ENCODE data around the gene MMP15. TPM values are rescaled to one million over a fixed set of nuclear protein-coding genes. Genes with fewer than 3 reads are reported as not detected.

MMP15 gene
- total and polyA plus RNA-seq, 7 donors = 2.5 to 6.5 (median 5.9) TPM

GRCh38 chr16:58031016-58031800 lies 5.7 kb downstream of the MMP15 start:
- no peaks in the 10 kb centered on the region for H3K36me3 ChIP-seq (ENCODE audit: insufficient read depth in 1 of 2, low read depth in 1 of 2)
- WGBS, 3 donors = 62 to 70% (median 62%) methylated on average over 14 of the region's 14 CpGs
- peak overlapping the region; percentile 4 for H3K27ac ChIP-seq
- H3K4me3 ChIP-seq = no peak overlapping the region
- DNase-seq = no peak
- no peak for TF ChIP-seq CTCF (IDR thresholded peaks at IDR 0.05)
- H3K9me3 ChIP-seq = no peaks in the 10 kb centered on the region
- intact Hi-C loops (cut with DNase I) = no loop called here
- no peak for ATAC-seq
- H3K27me3 ChIP-seq (ENCODE audit: insufficient read depth in 3 of 3, low read length in 2 of 3) = no peaks in the 10 kb centered on the region
- peaks cover 46% of the 10 kb centered on the region for H3K4me1 ChIP-seq

- no peak for DNase-seq
- intact Hi-C loops (cut with DNase I) = no loop called here
Observed at GRCh38 chr16:58032710-58033293, 7.2 kb downstream of the MMP15 start.

GRCh38 chr16:58034128-58034685 lies 8.7 kb downstream of the MMP15 start:
- no peak overlapping the region for H3K27ac ChIP-seq
- no peak for DNase-seq
- H3K4me3 ChIP-seq = no peak overlapping the region
- H3K9me3 ChIP-seq = no peaks in the 10 kb centered on the region
- 88 to 94% (median 91%) methylated on average over 14 of the region's 14 CpGs for WGBS, 3 donors
- H3K4me1 ChIP-seq = peaks cover 36% of the 10 kb centered on the region
- no peak for TF ChIP-seq CTCF (IDR thresholded peaks at IDR 0.05)
- no peak for ATAC-seq
- peaks cover 3 to 9% of the 10 kb centered on the region in 2 donors for H3K36me3 ChIP-seq (ENCODE audit: insufficient read depth in 1 of 2, low read depth in 1 of 2)
- intact Hi-C loops (cut with DNase I) = no loop called here
- H3K27me3 ChIP-seq (ENCODE audit: insufficient read depth in 3 of 3, low read length in 2 of 3) = no peaks in the 10 kb centered on the region

More at GRCh38 chr16:58032710-58033293, 7.2 kb downstream of the MMP15 start:
- Histone ChIP-seq H3K27me3 (ENCODE audit: insufficient read depth in 3 of 3, low read length in 2 of 3) (no peaks in the 10 kb centered on the region), H3K4me3 (no peak overlapping the region), H3K27ac (peak overlapping the region; percentile 30), H3K9me3 (no peaks in the 10 kb centered on the region), H3K36me3 (ENCODE audit: insufficient read depth in 1 of 2, low read depth in 1 of 2) (no peaks in the 10 kb centered on the region), H3K4me1 (peaks cover 44% of the 10 kb centered on the region)
- 30 to 41% (median 31%) methylated on average over 15 of the region's 15 CpGs for WGBS, 3 donors
- no peak for TF ChIP-seq CTCF (IDR thresholded peaks at IDR 0.05)
- peak; percentile 32 to 76 (median 58) for ATAC-seq

GRCh38 chr16:58034774-58035173 lies 9.2 kb downstream of the MMP15 start:
- Histone ChIP-seq H3K4me3 (no peak overlapping the region), H3K4me1 (peaks cover 36% of the 10 kb centered on the region), H3K9me3 (no peaks in the 10 kb centered on the region), H3K36me3 (ENCODE audit: insufficient read depth in 1 of 2, low read depth in 1 of 2) (peaks cover 3 to 15% of the 10 kb centered on the region in 2 donors), H3K27ac (no peak overlapping the region), H3K27me3 (ENCODE audit: insufficient read depth in 3 of 3, low read length in 2 of 3) (no peaks in the 10 kb centered on the region)
- intact Hi-C loops (cut with DNase I) = no loop called here
- ATAC-seq (no peak), DNase-seq (no peak)
- 75 to 81% (median 79%) methylated on average over 11 of the region's 11 CpGs for WGBS, 3 donors
- no peak for TF ChIP-seq CTCF (IDR thresholded peaks at IDR 0.05)

All from psoas muscle (tissue), 8 donors.